ENCODE measurements around the gene PPP1R14B.

Gene PPP1R14B

GRCh38 chr11:64269540-64270220, 22.9 kb upstream of the PPP1R14B start:
- Histone ChIP-seq H3K4me3 (peak overlapping the region; percentile 80), H3K27ac (peak overlapping the region; percentile 95), H3K9ac (ENCODE audit: insufficient read length) (peak overlapping the region; percentile 92), H3K9me3 (ENCODE audit: low read depth, low read length) (no peaks in the 10 kb centered on the region), H3K36me3 (ENCODE audit: insufficient read depth, low read length) (peaks cover 4% of the 10 kb centered on the region; the same call in 1 of the 2 replicates)
- TF ChIP-seq EZH2 (IDR thresholded peaks at IDR 0.05) (no peak), POLR2AphosphoS5 (IDR thresholded peaks at IDR 0.05; ENCODE audit: borderline replicate concordance, low read depth, low read length) (peak; percentile 78; the same call in 1 of the 2 replicates), FOXP2 (optimal IDR thresholded peaks at IDR 0.05; ENCODE audit: control extremely low read depth, extremely low read length, insufficient read depth) (no peak)
- DNase-seq (ENCODE audit: low read depth, low spot score) = peak; percentile 98

- TF ChIP-seq FOXP2 (optimal IDR thresholded peaks at IDR 0.05; ENCODE audit: control extremely low read depth, extremely low read length, insufficient read depth) = no peak
- TF ChIP-seq EZH2 (IDR thresholded peaks at IDR 0.05) = no peak
- no peak for TF ChIP-seq POLR2AphosphoS5 (IDR thresholded peaks at IDR 0.05; ENCODE audit: borderline replicate concordance, low read depth, low read length)
- Histone ChIP-seq H3K4me3 (peak overlapping the region; percentile 80), H3K9ac (ENCODE audit: insufficient read length) (peak overlapping the region; percentile 92), H3K27ac (peak overlapping the region; percentile 95), H3K36me3 (ENCODE audit: insufficient read depth, low read length) (peaks cover 5% of the 10 kb centered on the region; the same call in 1 of the 2 replicates), H3K9me3 (ENCODE audit: low read depth, low read length) (no peaks in the 10 kb centered on the region)
- DNase-seq (ENCODE audit: low read depth, low spot score) = no peak
These were observed 22.3 kb upstream of the PPP1R14B start for GRCh38 chr11:64268893-64269539.

- no peak for TF ChIP-seq FOXP2 (optimal IDR thresholded peaks at IDR 0.05; ENCODE audit: control extremely low read depth, extremely low read length, insufficient read depth)
- TF ChIP-seq EZH2 (IDR thresholded peaks at IDR 0.05) = no peak
- no peak for TF ChIP-seq POLR2AphosphoS5 (IDR thresholded peaks at IDR 0.05; ENCODE audit: borderline replicate concordance, low read depth, low read length)
- Histone ChIP-seq H3K36me3 (ENCODE audit: insufficient read depth, low read length) (peaks cover 12% of the 10 kb centered on the region; the same call in 1 of the 2 replicates), H3K9me3 (ENCODE audit: low read depth, low read length) (no peaks in the 10 kb centered on the region), H3K4me3 (peak overlapping the region; percentile 80), H3K9ac (ENCODE audit: insufficient read length) (peak overlapping the region; percentile 92), H3K27ac (peak overlapping the region; percentile 95)
- DNase-seq (ENCODE audit: low read depth, low spot score) = no peak
These were observed 21.5 kb upstream of the PPP1R14B start for GRCh38 chr11:64268025-64268892.

DNA sequence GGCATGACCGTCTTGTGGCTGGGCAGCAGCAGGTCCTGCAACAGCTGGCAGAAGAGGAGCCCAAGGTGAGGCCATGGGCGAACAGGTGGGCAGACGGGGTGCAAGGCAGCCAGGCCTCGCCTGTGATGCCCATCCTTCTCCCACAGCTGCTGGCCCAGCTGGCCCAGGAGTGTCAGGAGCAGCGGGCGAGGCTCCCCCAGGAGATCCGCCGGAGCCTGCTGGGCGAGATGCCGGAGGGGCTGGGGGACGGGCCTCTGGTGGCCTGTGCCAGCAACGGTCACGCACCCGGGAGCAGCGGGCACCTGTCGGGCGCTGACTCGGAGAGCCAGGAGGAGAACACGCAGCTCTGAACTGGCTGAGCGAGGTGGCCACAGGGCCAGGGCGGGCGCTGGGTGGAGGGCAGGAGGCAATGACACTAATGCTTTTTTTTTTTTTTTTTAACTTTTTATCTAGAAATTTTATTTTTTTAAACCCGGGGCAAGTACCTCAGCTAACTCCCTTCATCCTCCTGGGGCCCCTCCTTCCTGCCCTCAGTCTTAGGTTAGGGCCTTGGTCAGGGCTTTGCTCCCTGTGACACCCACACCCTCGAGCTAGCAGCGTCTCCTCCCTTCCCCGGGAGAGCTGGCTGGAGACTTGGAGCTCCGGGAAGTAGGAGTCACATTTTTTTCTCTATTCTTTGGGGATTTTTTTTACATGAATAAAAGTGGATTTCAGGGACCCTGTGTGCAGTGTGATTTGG, 20.6 kb upstream of the PPP1R14B start:
- no peak overlapping the region for H3K9ac ChIP-seq (ENCODE audit: insufficient read length)
- H3K9me3 ChIP-seq (ENCODE audit: low read depth, low read length) = no peaks in the 10 kb centered on the region
- DNase-seq (ENCODE audit: low read depth, low spot score) = no peak
- H3K4me3 ChIP-seq = no peak overlapping the region
- peaks cover 21% of the 10 kb centered on the region; the same call in 1 of the 2 replicates for H3K36me3 ChIP-seq (ENCODE audit: insufficient read depth, low read length)
- H3K27ac ChIP-seq = peak overlapping the region; percentile 70
- TF ChIP-seq FOXP2 (optimal IDR thresholded peaks at IDR 0.05; ENCODE audit: control extremely low read depth, extremely low read length, insufficient read depth) (no peak), EZH2 (IDR thresholded peaks at IDR 0.05) (no peak), POLR2AphosphoS5 (IDR thresholded peaks at IDR 0.05; ENCODE audit: borderline replicate concordance, low read depth, low read length) (no peak)

DNA sequence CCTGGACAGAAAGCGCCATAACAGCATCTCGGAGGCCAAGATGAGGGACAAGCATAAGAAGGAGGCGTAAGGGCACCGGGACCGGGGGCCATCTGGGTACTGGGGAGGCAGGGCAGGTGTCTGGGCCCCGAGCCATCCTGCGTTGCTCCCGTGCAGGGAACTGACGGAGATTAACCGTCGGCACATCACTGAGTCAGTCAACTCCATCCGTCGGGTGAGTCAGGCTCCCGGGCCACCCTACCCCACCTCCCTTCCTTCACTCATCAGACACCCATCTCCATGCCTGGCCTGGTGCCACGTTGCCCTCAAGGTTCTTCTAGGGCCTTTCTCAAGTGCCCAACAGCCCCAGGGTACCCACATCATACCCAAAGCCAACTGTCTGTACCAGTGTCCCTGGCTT, 19.6 kb upstream of the PPP1R14B start:
- DNase-seq (ENCODE audit: low read depth, low spot score) = no peak
- no peaks in the 10 kb centered on the region for H3K9me3 ChIP-seq (ENCODE audit: low read depth, low read length)
- peaks cover 24% of the 10 kb centered on the region; the same call in 1 of the 2 replicates for H3K36me3 ChIP-seq (ENCODE audit: insufficient read depth, low read length)
- no peak for TF ChIP-seq EZH2 (IDR thresholded peaks at IDR 0.05)
- TF ChIP-seq POLR2AphosphoS5 (IDR thresholded peaks at IDR 0.05; ENCODE audit: borderline replicate concordance, low read depth, low read length) = no peak
- TF ChIP-seq FOXP2 (optimal IDR thresholded peaks at IDR 0.05; ENCODE audit: control extremely low read depth, extremely low read length, insufficient read depth) = no peak
- H3K9ac ChIP-seq (ENCODE audit: insufficient read length) = no peak overlapping the region
- H3K27ac ChIP-seq = no peak overlapping the region
- no peak overlapping the region for H3K4me3 ChIP-seq

DNA sequence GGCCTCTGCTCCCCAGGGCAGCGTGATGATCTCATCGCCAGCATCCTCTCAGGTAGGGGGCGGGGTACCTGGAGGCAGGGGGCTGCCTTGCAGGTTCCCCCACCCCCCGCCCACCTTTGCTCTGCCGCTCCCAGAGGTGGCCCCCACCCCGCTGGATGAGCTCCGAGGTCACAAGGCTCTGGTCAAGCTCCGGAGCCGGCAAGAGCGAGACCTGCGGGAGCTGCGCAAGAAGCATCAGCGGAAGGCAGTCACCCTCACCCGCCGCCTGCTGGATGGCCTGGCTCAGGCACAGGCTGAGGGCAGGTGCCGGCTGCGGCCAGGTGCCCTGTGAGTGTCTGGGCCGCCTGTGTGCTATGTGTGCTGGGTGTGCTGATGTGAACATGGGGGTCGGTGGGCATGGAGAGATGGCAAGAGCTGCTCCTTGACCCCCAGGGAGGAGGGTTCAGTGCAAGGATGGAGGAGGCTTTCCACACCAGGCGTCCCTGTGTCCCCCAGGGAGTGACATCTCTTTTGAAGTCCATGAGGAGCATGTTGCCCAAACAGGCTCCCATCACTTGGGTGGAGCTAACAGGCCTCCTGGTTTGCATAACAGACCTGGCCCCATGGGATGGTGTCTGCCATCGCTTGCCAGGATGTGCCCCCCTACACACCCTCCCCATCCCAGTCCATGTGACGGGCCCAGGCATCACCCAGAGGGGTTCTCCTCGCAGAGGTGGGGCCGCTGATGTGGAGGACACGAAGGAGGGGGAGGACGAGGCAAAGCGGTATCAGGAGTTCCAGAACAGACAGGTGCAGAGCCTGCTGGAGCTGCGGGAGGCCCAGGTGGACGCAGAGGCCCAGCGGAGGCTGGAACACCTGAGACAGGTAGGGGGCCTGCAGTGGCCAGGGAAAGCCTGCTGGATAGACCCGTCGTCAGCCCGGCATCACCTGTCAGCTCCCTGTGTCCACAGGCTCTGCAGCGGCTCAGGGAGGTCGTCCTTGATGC, 18.7 kb upstream of the PPP1R14B start:
- H3K9me3 ChIP-seq (ENCODE audit: low read depth, low read length) = no peaks in the 10 kb centered on the region
- H3K36me3 ChIP-seq (ENCODE audit: insufficient read depth, low read length) = peaks cover 24% of the 10 kb centered on the region; the same call in 1 of the 2 replicates
- H3K4me3 ChIP-seq = no peak overlapping the region
- no peak overlapping the region for H3K27ac ChIP-seq
- no peak for DNase-seq (ENCODE audit: low read depth, low spot score)
- H3K9ac ChIP-seq (ENCODE audit: insufficient read length) = no peak overlapping the region
- TF ChIP-seq POLR2AphosphoS5 (IDR thresholded peaks at IDR 0.05; ENCODE audit: borderline replicate concordance, low read depth, low read length) (no peak), EZH2 (IDR thresholded peaks at IDR 0.05) (no peak), FOXP2 (optimal IDR thresholded peaks at IDR 0.05; ENCODE audit: control extremely low read depth, extremely low read length, insufficient read depth) (no peak)
